Stimulated activated naive CD4-positive, alpha-beta T cell treated with Interleukin-2 at 50 U/mL for 16 hours (primary cell): ENCODE results near the gene VPS37C.
A peak's percentile ranks its signal among the peaks of the same experiment; 100 is the strongest.
"Not testable (repeated sequence)": the region's sequence is repeated elsewhere in the genome, so short reads cannot be mapped to it uniquely, and the experiment has no call there.

Experiments used
- DNase-seq: peaks from one replicate; lab custom pipeline; 2025; lab: John Stamatoyannopoulos, UW

The VPS37C gene

GRCh38 chr11:61161190-61162091, at the start of gene VPS37C:
VPS37C (minus strand) TSS chr11:61161426; CDS start chr11:61138829, 22,597 bp downstream.
- peak; percentile 95 for DNase-seq

- not testable (repeated sequence) for DNase-seq
Measured at GRCh38 chr11:61210629-61211028, 49.4 kb upstream of the VPS37C start.

- DNase-seq, result not testable (repeated sequence)
Measured at GRCh38 chr11:61207636-61208310, 46.5 kb upstream of the VPS37C start.

GRCh38 chr11:61204502-61205059, 43.4 kb upstream of the VPS37C start:
- DNase-seq, result not testable (repeated sequence)

- DNase-seq, result not testable (repeated sequence)
Measured at GRCh38 chr11:61203873-61204272, 42.6 kb upstream of the VPS37C start.

- not testable (repeated sequence) for DNase-seq
Measured at GRCh38 chr11:61202950-61203746, 41.9 kb upstream of the VPS37C start, which contains the start of gene PGA3. PGA3 (plus strand) TSS chr11:61203515; CDS start chr11:61203565, 50 bp downstream.

- no peak for DNase-seq
Measured at GRCh38 chr11:61201476-61201875, 40.2 kb upstream of the VPS37C start.

- no peak for DNase-seq
Measured at GRCh38 chr11:61198948-61199523, 37.8 kb upstream of the VPS37C start.

- no peak for DNase-seq
Measured at GRCh38 chr11:61198361-61198760, 37.1 kb upstream of the VPS37C start.

GRCh38 chr11:61195719-61196118, 34.5 kb upstream of the VPS37C start:
- no peak for DNase-seq

GRCh38 chr11:61194981-61195695, 33.9 kb upstream of the VPS37C start:
- no peak for DNase-seq

- no peak for DNase-seq
Measured at GRCh38 chr11:61194169-61194671, 33.0 kb upstream of the VPS37C start.

GRCh38 chr11:61193596-61193995, 32.4 kb upstream of the VPS37C start:
- no peak for DNase-seq

GRCh38 chr11:61189933-61190332, 28.7 kb upstream of the VPS37C start:
- no peak for DNase-seq

- peak; percentile 67 for DNase-seq
Measured at GRCh38 chr11:61187505-61188130, 26.4 kb upstream of the VPS37C start.

- DNase-seq, result no peak
Measured at GRCh38 chr11:61186504-61186903, 25.3 kb upstream of the VPS37C start.

GRCh38 chr11:61183645-61184044, 22.4 kb upstream of the VPS37C start:
- DNase-seq, result no peak

- no peak for DNase-seq
Measured at GRCh38 chr11:61181489-61181888, 20.3 kb upstream of the VPS37C start.

- not testable (repeated sequence) for DNase-seq
Measured at GRCh38 chr11:61180205-61180604, 19.0 kb upstream of the VPS37C start.

GRCh38 chr11:61176446-61176845, 15.2 kb upstream of the VPS37C start:
- DNase-seq, result no peak
